ENCODE data around the gene PTPRM.
"Not testable (repeated sequence)": the region's sequence is repeated elsewhere in the genome, so short reads cannot be mapped to it uniquely, and the experiment has no call there.

Gene PTPRM

DNA sequence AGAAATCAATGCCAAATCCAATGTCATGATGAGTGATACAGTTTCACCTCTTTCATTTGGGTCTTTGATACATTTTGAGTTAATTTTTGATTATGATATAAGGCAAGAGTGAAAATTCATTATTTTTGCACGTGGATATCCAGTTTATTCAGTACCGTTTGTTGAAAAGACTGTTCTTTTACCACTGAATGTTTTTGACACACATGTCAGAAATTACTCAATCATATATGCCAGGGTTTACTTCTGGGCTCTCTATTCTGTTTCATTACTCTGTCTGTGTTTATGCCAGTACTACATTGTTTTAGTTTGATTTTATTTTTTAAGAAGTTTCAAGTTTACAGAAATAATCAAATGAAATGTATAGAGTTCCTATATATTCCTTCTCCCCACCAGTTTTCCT lies 154.4 kb downstream of the PTPRM start:
- no peak for DNase-seq (ENCODE audit: low read depth in 2 of 3, low spot score in 1 of 3)

DNA sequence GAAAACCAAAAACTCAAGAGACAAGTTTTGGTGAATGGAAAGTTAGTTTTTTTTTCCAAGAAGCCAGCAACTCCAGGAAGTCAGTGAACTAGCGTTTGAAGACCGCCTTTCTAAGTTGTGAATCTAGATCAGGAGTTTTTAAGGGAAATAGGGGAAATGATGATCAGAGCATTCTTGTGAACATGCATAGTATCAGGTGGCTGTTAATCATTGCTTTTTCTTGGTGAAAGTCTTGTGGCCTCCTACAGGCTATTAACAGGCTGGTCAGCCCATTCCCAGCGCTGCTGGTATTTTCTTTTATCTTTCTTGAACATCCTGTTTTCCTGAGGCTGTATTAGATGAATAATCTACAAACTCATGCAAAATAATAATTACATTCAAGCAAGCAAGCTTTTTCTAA lies 155.8 kb downstream of the PTPRM start:
- no peak for DNase-seq (ENCODE audit: low read depth in 2 of 3, low spot score in 1 of 3)

DNA sequence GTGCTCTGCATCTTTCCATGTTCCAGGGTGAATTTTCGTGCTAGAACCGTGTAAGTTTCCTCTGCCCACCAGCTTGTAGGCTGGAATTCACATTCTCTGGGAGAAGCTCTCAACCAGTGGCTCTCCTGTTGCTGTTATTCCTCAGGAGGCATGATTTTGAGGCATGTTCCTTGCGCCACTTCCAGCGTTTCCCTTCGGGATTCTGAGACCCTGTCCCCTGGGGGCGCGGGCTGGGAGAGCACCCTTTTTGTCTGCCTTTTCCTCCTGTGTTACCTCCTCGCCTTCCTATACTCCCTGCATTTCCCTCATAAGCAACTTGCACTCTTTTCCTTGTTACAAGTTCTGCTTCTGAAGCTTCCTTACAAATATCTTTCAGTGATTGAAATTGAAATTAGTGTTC lies 156.4 kb downstream of the PTPRM start:
- no peak for DNase-seq (ENCODE audit: low read depth in 2 of 3, low spot score in 1 of 3)

DNA sequence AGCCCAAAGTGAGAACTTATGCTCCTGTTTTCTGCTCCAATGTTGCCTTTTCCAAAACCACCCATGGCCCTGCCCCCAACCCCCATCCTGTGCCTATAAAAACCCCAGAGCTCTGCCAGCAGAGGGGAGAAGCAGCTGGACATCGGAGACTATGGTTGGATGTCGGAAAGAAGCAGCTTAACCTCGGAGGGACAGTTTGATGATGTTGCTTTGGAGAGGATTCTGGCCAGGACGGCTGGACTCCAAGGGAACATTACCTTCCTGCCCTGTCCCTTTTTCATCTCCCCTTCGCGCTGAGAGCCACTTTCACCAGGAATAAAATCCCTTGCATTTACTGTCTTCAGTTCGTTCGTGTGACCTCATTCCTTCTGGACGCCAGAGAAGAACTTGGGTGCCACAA lies 158.4 kb downstream of the PTPRM start:
- DNase-seq (ENCODE audit: low read depth in 2 of 3, low spot score in 1 of 3), result no peak

DNA sequence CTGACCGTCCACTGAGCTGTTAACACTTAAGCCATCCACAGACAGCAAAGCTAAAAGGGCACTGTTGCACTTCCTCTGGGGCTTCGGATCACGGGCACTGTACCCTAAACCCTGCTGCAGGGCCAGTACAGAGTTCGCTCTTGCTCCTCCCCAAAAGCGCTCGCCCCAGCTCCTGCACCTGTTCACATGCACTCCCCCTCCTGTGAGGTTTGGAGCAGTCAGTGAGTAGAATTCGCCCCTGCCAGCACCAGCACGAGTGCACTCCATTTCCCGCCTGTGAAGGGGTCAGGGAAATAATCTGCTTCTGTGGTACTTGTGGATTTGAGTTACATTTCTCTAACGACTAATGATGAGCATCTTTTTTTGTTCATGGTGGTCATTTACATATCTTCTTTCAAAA lies 158.8 kb downstream of the PTPRM start:
- no peak for DNase-seq (ENCODE audit: low read depth in 2 of 3, low spot score in 1 of 3)

DNA sequence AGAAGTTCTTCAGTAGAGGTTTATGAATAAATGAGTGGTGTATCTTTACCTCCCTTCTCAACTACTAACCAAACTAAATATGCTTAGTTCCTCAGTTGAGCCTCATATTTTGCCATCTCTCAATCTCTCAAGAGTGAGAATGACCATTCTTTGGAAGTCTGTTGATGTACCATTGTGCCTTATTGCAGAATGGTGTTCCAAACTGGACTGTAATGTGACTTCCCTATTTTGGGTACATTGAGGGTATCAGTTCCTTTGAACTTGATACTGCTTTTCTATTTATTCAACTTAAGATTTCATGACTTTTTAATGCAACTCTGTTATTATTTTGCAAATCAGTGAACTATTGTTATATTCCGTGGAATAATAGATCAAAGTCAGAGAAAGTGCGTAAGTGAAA lies 159.4 kb downstream of the PTPRM start:
- DNase-seq (ENCODE audit: low read depth in 2 of 3, low spot score in 1 of 3), result no peak

DNA sequence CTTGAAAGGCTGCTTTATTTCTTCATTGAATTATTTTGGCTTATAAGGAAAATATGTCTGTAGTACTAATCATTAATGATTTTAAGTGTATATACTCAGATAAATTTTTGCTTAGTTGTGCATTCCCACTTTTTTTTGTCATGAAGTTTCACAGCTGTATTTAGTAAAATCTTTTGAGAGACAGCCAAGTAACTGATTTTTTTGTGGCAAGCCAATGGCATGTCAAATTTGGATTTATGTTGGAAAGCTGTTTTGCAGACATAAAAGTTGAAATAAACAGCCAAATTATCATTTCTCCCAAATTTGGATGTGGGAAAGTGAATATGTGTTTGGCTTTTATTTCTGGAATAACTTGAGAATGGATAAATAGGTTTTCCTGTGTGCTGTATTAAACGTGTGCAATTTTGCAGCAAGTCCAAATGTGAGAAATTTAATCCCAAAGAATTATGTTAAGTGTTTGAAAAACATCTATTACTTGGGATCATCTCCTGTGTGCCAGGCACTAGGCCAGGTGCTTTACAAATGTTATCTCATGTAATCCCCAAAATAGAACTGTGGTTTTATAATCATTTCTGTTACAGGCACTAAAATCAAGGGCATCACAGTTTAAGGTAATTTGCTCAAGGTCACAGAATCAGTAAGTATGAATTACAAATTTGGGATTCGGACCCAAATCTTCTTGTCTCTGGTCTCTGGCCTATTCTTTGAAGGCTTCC lies 160.4 kb downstream of the PTPRM start:
- no peak for DNase-seq (ENCODE audit: low read depth in 2 of 3, low spot score in 1 of 3)

DNA sequence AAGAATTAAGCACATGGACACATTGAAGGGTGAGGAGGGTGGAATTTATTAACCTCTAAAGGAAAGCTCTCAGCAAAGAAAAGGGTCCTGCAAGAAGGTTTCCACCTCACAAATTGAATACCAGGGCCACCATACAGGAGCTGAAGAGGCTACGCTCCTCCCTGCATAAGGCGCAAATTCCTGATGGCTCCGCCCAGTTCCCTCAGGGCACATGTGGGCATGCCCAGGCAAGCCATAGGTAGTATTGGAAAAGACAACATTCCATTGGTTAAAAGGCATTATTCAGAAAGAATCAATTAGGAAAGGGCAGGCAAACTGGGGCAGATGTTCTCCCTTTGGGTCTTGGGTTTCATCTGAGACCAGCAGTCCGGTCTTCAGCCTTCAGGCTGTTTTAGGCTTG lies 161.2 kb downstream of the PTPRM start:
- DNase-seq (ENCODE audit: low read depth in 2 of 3, low spot score in 1 of 3), result no peak

DNA sequence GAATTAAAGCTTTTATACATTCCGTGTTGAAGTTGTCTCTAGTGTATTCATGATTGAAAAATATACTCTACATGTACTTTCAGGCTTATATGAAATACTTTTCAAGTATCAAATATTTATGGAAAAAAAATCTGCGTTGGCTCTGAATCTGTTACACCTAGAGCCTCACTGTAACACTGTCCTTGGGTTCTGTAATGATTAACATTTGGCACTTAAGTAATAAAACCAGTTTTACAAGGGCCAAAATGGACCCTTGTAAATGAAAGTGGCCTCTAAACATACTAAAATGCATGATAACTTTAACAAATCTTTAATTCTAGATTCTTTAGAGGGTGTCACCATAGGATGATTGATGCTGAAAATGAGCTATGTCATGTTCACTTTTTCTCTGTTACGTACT lies 162.8 kb downstream of the PTPRM start:
- DNase-seq (ENCODE audit: low read depth in 2 of 3, low spot score in 1 of 3), result no peak

DNA sequence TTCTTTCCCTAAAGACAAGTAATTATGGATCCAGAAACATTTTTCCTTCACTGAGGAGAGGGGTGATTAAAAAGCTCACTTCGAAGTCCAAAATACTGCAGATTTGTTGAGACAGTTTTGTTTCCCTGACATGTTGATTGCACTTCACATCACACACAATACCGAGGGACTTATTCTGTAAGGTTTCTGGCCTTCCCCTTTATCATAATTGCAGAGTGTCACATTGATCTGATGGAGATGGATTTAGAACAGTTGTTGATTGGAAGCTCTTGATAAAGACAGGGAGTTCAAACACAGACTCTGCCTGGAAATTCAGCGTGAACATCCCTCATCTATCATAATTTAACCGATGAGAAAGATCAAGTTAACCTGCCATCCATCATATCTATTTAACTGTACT lies 163.6 kb downstream of the PTPRM start:
- DNase-seq (ENCODE audit: low read depth in 2 of 3, low spot score in 1 of 3), result no peak

DNA sequence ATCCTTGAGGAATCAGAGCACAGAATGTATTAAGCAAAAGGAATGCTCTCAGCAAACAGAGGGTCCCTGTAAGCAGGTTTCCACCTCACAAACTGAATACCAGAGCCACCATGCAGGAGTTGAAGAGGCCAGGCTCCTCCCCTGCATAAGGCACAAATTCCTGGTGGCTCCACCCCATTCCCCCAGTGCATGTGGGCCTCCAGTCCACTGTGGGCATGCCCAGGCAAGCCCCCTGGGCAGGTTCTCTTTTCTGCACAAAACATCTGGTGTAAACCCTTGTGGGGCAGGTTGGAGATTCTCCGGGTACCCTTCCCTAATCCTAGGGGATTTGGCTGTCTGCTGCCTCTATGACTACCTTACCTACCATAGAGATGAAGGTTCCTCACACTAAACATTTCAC lies 166.5 kb downstream of the PTPRM start:
- DNase-seq (ENCODE audit: low read depth in 2 of 3, low spot score in 1 of 3), result no peak

DNA sequence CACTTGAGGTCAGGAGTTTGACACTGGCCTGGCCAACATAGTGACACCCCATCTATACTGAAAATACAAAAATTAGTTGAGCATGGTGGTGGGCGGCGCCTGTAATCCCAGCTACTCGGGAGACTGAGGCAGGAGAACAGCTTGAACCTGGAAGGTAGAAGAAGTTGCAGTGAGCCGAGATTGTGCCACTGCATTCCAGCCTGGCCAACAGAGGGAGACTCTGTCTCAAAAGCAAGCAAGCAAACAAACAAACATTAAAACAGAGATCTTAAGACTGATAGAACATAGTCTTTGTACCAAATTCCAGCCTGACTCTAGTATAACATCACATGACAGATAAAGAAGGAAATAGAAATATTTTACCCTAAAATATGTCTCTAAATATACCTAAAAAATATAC lies 168.1 kb downstream of the PTPRM start:
- no peak for DNase-seq (ENCODE audit: low read depth in 2 of 3, low spot score in 1 of 3)

DNA sequence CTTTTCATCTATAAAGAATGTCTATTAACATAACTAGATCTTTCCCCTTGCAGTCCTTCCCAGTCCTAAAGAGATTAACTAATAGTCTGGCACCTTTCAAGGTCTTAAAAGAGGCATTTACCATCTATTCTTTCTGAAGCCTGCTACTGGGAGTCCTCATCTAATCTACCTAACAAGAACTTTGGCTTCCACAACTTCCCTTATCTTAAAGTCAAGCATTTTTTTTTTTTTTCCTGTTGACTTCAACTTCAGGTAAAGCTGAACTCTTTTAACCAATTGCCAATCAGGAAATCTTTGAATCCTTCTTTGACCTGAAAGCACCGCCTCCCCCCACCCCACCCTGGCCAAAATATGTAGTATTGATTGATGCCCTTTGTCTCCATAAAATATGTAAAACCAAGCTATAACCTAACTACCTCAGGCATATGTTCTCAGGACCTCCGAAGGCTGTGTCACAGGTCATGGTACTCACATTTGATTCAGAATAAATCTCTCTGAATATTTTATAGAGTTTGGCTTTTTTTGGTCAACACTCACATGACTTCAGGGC lies 168.6 kb downstream of the PTPRM start:
- no peak for DNase-seq (ENCODE audit: low read depth in 2 of 3, low spot score in 1 of 3)

DNA sequence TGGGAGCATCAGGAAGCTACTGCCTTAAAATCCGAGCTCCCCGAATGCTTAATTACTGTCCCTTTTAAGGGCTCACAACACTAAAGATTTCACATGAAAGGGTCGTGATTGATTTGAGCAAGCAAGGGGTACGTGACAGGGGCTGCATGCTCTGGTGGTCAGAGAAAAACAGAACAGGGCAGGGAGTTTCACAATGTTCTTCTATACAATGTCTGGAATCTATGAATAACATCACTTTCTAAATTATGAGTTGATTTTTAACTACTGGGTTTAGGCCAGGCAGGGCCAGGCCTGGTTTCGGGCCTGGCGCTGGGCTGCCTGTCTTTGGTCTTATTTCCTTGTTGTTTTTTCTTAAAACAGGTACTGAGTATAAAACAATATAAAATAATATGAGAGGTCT lies 169.4 kb downstream of the PTPRM start:
- DNase-seq (ENCODE audit: low read depth in 2 of 3, low spot score in 1 of 3), result not testable (repeated sequence)

DNA sequence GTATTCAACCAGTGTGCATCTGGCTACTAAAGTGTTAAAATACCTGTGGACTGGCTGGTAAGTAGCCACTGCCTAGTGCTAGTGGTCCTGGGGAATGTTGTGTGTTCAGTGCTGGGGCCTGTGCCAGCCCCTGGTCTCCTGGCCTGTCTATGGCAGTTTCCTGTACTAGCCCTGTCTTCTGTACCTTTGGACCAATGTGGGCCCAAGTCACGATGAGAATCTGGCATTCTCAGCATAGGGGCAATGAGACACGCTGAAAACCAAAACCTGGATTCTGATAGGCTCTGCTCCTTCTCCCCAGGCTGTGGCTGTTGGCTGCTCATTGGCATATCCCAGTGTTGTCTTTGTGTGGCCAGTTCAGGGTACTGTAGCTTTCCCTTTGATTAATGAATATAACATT lies 170.4 kb downstream of the PTPRM start:
- DNase-seq (ENCODE audit: low read depth in 2 of 3, low spot score in 1 of 3), result no peak

DNA sequence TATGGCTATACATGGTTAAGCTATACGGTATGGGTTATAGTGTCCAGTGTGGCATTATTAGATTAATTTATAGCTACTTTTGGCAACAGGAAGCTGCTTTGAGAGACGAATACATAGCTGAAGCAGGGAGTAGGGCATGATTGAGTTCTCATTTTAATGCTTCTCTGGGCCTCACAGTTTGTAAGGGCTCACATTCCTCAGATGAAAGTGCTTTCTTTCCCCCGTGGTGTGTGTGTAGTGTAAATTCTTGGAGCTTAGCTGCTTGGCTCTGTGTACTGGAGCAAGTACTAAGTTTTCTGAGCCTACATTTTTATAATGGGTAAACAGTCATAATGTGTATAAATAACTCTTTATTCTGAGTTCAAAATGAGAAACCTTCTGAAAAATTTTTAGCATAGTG lies 173.7 kb downstream of the PTPRM start:
- no peak for DNase-seq (ENCODE audit: low read depth in 2 of 3, low spot score in 1 of 3)

DNA sequence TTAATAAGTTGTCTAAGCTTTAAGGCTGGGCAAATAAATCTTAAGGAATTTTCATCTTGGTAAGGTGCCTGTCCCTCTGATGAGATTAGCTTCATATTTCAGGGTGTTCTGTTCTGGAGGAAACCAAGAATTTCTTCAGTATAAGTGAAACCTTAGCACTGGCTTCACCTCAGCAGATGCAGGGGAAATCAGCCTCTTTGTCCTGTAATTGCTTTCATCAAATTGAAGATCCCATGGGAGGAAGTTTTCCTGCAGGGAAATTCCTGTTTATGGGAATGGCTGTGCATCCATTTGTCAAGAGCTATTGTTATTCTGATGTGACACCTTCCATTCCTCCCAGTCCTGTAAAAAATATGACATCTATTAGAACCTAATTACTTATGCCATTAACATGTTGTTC lies 174.5 kb downstream of the PTPRM start:
- DNase-seq (ENCODE audit: low read depth in 2 of 3, low spot score in 1 of 3), result no peak

DNA sequence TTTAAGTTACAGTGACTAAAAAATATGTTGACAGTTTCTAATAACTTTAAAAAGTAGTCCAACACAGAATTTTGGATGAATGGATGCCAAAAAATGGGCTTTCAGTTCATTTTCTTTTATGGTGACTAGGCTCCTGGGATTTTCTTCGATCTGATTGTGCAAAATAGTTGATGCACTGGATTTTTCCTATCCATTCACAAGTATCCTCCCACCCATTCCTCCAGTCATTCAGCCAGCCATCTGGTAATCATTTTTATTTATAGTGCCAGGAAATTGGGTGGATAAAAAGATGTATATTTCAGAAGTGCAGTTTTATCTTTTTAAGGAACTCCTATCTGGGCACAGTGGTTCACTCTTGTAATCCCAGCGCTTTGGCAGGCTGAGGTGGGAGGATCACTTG lies 175.1 kb downstream of the PTPRM start:
- DNase-seq (ENCODE audit: low read depth in 2 of 3, low spot score in 1 of 3), result no peak

DNA sequence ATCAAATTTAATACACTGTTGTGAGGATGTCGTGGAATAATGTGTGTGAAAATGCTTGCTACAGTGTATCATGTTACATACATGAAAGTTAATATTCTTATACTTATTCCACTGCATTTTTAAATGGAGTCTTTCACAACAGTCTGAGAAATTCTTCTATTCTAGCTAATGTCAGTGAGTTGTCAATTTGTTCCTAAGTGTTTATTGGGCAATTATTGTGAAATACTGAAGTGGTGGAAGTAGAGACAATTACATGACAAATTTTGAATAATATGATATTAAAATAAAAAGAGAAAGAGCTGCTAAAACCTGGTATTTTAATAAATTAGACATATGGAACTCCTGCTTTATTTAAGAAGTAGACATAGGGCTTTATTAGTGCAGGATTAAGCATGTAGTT lies 176.1 kb downstream of the PTPRM start:
- DNase-seq (ENCODE audit: low read depth in 2 of 3, low spot score in 1 of 3), result no peak

DNA sequence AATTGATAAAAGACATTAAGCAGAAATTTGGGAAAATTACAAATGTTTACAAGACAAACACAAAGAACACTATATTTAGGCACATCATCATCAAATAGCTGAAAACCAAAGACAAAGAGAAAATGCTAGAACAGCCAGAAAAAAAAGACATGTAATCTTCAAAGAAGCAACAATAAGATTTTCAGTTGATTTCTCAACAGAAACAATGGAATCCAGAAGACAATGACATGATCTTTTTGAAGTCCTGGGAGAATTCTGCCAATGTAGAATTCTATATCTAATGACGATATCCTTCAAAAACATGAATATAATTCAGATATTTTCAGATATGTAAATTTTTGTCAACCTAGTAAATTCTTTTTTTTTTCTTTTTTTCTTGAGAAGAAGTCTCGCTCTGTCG lies 179.0 kb downstream of the PTPRM start:
- DNase-seq (ENCODE audit: low read depth in 2 of 3, low spot score in 1 of 3), result no peak

DNA sequence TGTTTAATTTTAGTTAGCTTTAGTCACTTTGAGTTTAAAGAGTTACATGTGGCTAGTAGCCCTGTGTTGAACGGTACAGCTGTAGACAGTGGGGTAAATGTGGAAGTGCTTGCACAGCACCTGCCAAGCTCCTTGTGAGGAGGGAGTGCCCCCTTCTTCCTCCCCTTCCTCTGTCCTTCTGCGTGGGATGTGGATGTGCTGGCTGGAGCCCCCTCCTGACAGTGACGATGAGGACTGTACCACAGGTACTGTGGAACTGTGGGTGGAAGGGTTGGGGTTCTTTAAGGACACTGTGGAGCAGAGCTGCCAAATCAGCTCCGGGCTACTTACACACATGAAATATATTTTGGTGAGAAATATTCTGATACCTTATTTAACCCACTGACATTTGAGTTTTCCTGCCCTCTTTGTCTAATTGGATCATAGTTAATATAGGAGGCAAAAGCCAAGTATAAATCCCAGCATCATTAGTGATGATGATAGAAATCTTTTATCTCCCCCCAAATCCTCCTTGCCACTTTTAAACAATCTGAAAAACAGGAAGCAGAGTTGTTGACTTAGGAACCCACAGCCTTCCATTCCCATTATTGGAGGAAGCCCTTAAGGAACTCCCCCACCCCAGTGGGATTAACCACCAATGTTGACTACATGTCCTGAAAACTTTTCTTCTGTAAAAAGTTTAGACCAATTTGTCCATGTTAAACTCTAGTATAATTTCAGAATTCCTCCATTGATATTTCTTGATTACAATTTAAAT lies 181.3 kb downstream of the PTPRM start:
- DNase-seq (ENCODE audit: low read depth in 2 of 3, low spot score in 1 of 3), result no peak

DNA sequence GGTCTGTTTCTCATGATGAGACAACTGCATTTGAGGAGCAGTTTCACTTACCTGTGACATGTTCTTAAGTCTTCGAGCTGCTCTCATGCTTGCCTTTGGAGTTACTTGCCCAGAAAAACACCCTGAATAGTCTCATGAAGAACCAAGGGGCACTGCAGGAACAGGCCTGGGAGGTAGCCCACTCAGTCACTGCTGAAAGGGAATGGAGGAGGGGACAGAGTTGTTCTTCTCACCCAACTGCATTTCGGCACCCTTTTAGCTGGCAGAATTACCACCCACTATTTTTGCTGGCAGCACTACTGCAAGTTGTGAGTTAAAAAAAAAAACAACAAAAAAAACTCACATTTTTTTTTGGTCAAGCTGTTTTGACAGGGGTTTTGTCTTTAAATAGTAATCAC lies 181.9 kb downstream of the PTPRM start:
- DNase-seq (ENCODE audit: low read depth in 2 of 3, low spot score in 1 of 3), result no peak

DNA sequence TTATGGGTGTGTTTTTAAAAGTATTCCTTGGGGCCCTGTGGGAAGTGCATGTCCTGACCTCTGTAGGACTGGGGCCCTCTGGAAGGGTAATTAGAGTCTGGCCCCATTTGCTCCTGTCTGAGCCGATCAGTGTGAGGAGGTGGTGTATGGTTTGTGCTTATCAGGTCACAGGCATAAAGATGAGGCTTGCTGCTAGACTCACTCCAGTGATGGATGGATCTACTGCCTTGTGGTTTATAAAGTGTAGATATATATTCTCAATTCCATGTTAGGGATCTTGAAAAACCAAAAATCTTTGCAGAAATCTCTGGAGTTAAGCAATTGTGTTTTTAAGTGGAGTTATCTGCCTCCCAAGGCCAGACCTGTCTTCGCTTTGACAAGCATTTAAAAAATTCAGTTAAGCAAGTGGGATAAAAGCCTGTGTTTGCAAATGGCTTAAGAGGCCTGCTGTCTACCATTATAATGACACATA lies 182.4 kb downstream of the PTPRM start:
- no peak for DNase-seq (ENCODE audit: low read depth in 2 of 3, low spot score in 1 of 3)

Measured in stimulated activated CD4-positive, alpha-beta T cell treated with anti-CD3 and anti-CD28 coated beads, Interleukin-12 subunit alpha, Interleukin-12 subunit beta, amount 100 ng/mL, for 48 hours (primary cell).